ENCODE results near the gene TPPP2.

TPPP2 gene

DNA sequence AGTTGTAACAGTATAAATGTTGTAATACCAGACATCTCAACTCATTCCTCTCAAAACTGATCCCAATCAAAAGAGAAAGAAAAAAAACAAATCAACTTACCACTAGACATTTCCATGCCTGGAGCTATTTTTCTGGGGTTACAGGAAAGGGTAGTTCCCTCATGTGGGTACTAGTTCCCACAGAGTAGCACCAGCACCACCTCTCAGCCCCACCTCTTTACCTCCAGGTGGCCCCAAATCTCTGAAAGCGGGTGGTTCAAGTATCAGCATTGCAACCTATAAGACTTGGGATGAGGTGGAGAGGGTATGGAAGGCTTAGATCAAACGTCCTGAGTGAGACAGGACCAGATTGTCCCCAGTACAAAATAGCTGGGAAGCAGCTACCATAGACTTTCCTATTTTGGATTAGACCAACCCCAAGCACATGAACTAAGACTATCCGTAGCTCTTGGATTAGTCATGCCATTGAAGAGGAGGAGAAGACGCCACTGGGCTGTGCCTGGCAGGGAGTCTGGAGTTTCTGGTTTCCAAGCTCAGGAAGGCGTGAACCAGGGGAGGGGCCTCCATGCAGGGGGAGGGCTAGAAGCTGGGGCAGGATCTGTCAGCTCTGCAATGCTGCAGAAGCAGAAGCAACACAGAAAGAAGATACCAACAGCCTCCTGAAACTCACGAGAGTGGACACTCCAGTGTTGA, 31.2 kb upstream of the TPPP2 start, which contains the start of gene SLC39A2:
Gene SLC39A2 (plus strand): TSS at position 620 of the 693 bp plus-strand sequence. CDS start 154 bp downstream, outside the sequence.
- peak; percentile 69 for ATAC-seq
- no peak for TF ChIP-seq ZC3H10 (CRISPR knock-in tag; IDR thresholded peaks at IDR 0.05)
- TF ChIP-seq CSDC2 (CRISPR knock-in tag; IDR thresholded peaks at IDR 0.05): no peak
- TF ChIP-seq ZNF565 (CRISPR knock-in tag; conservative IDR thresholded peaks at IDR 0.05; ENCODE audit: low read depth): no peak
- TF ChIP-seq ZNF70 (CRISPR knock-in tag; IDR thresholded peaks at IDR 0.05): no peak
- no peak for TF ChIP-seq TCF4 (CRISPR knock-in tag; IDR thresholded peaks at IDR 0.05; ENCODE audit: borderline replicate concordance)
- TF ChIP-seq, protein P1, sequence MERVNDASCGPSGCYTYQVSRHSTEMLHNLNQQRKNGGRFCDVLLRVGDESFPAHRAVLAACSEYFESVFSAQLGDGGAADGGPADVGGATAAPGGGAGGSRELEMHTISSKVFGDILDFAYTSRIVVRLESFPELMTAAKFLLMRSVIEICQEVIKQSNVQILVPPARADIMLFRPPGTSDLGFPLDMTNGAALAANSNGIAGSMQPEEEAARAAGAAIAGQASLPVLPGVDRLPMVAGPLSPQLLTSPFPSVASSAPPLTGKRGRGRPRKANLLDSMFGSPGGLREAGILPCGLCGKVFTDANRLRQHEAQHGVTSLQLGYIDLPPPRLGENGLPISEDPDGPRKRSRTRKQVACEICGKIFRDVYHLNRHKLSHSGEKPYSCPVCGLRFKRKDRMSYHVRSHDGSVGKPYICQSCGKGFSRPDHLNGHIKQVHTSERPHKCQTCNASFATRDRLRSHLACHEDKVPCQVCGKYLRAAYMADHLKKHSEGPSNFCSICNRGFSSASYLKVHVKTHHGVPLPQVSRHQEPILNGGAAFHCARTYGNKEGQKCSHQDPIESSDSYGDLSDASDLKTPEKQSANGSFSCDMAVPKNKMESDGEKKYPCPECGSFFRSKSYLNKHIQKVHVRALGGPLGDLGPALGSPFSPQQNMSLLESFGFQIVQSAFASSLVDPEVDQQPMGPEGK (CRISPR knock-in tag; IDR thresholded peaks at IDR 0.05; ENCODE audit: borderline replicate concordance): no peak
- no peak for TF ChIP-seq PPARA (CRISPR knock-in tag; IDR thresholded peaks at IDR 0.05; ENCODE audit: borderline replicate concordance)
- TF ChIP-seq ARNTL (CRISPR knock-in tag; IDR thresholded peaks at IDR 0.05; ENCODE audit: borderline replicate concordance, low read depth): no peak
- TF ChIP-seq SNAI2 (CRISPR knock-in tag; IDR thresholded peaks at IDR 0.05): no peak
- TF ChIP-seq, protein P2, sequence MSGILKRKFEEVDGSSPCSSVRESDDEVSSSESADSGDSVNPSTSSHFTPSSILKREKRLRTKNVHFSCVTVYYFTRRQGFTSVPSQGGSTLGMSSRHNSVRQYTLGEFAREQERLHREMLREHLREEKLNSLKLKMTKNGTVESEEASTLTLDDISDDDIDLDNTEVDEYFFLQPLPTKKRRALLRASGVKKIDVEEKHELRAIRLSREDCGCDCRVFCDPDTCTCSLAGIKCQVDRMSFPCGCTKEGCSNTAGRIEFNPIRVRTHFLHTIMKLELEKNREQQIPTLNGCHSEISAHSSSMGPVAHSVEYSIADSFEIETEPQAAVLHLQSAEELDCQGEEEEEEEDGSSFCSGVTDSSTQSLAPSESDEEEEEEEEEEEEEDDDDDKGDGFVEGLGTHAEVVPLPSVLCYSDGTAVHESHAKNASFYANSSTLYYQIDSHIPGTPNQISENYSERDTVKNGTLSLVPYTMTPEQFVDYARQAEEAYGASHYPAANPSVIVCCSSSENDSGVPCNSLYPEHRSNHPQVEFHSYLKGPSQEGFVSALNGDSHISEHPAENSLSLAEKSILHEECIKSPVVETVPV (CRISPR knock-in tag; IDR thresholded peaks at IDR 0.05): no peak
- no peak for TF ChIP-seq BACH2 (CRISPR knock-in tag; IDR thresholded peaks at IDR 0.05; ENCODE audit: borderline replicate concordance)

DNA sequence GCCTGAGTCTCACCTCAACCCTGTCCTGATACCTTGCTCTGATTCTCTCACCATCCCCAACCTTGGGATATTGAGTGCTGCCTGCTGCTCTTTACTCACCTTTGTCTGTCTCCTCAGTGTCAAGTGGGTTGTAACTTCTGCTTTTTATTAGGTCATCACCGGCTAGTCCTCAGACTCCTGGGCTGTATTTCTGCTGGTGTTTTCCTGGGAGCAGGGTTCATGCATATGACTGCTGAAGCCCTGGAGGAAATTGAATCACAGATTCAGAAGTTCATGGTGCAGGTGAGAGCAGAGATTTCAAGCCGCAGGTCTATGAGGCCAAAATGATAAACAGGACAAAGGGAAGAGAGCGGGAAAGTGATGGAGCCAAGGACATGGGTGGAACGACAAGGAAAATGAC, 30.4 kb upstream of the TPPP2 start:
- ATAC-seq: no peak; the same call in 2 of the 3 replicates
- TF ChIP-seq ESRRG (CRISPR knock-in tag; IDR thresholded peaks at IDR 0.05) (no peak), ZNF70 (CRISPR knock-in tag; IDR thresholded peaks at IDR 0.05) (no peak)
- TF ChIP-seq, protein P3, sequence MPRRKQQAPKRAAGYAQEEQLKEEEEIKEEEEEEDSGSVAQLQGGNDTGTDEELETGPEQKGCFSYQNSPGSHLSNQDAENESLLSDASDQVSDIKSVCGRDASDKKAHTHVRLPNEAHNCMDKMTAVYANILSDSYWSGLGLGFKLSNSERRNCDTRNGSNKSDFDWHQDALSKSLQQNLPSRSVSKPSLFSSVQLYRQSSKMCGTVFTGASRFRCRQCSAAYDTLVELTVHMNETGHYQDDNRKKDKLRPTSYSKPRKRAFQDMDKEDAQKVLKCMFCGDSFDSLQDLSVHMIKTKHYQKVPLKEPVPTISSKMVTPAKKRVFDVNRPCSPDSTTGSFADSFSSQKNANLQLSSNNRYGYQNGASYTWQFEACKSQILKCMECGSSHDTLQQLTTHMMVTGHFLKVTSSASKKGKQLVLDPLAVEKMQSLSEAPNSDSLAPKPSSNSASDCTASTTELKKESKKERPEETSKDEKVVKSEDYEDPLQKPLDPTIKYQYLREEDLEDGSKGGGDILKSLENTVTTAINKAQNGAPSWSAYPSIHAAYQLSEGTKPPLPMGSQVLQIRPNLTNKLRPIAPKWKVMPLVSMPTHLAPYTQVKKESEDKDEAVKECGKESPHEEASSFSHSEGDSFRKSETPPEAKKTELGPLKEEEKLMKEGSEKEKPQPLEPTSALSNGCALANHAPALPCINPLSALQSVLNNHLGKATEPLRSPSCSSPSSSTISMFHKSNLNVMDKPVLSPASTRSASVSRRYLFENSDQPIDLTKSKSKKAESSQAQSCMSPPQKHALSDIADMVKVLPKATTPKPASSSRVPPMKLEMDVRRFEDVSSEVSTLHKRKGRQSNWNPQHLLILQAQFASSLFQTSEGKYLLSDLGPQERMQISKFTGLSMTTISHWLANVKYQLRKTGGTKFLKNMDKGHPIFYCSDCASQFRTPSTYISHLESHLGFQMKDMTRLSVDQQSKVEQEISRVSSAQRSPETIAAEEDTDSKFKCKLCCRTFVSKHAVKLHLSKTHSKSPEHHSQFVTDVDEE (CRISPR knock-in tag; IDR thresholded peaks at IDR 0.05): no peak

DNA sequence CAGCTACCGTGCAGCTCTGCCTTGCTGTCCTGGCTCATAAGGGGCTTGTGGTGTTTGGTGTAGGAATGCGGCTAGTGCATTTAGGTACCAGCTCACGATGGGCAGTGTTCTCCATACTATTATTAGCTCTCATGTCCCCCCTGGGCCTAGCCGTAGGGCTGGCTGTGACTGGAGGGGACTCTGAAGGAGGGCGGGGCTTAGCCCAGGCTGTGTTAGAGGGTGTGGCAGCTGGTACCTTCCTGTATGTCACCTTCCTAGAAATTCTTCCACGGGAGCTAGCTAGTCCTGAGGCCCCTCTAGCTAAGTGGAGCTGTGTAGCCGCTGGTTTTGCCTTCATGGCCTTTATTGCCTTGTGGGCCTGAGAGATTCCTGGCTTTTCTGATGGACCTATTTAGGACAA, 28.8 kb upstream of the TPPP2 start:
- ATAC-seq: no peak
- TF ChIP-seq, protein P1 (CRISPR knock-in tag; IDR thresholded peaks at IDR 0.05; ENCODE audit: borderline replicate concordance): no peak
- TF ChIP-seq, protein P2 (CRISPR knock-in tag; IDR thresholded peaks at IDR 0.05): no peak
- TF ChIP-seq ZNF70 (CRISPR knock-in tag; IDR thresholded peaks at IDR 0.05) (no peak), TCF4 (CRISPR knock-in tag; IDR thresholded peaks at IDR 0.05; ENCODE audit: borderline replicate concordance) (no peak), ZFP3 (CRISPR knock-in tag; IDR thresholded peaks at IDR 0.05) (no peak), ZNF565 (CRISPR knock-in tag; conservative IDR thresholded peaks at IDR 0.05; ENCODE audit: low read depth) (no peak), OSR1 (CRISPR knock-in tag; IDR thresholded peaks at IDR 0.05) (no peak), ISL1 (CRISPR knock-in tag; IDR thresholded peaks at IDR 0.05) (no peak), BACH2 (CRISPR knock-in tag; IDR thresholded peaks at IDR 0.05; ENCODE audit: borderline replicate concordance) (no peak), RARB (CRISPR knock-in tag; IDR thresholded peaks at IDR 0.05) (no peak), ESRRG (CRISPR knock-in tag; IDR thresholded peaks at IDR 0.05) (no peak), ZNF8 (CRISPR knock-in tag; IDR thresholded peaks at IDR 0.05) (no peak), ARNTL (CRISPR knock-in tag; IDR thresholded peaks at IDR 0.05; ENCODE audit: borderline replicate concordance, low read depth) (no peak), SNAI2 (CRISPR knock-in tag; IDR thresholded peaks at IDR 0.05) (no peak)
- TF ChIP-seq, protein P4, sequence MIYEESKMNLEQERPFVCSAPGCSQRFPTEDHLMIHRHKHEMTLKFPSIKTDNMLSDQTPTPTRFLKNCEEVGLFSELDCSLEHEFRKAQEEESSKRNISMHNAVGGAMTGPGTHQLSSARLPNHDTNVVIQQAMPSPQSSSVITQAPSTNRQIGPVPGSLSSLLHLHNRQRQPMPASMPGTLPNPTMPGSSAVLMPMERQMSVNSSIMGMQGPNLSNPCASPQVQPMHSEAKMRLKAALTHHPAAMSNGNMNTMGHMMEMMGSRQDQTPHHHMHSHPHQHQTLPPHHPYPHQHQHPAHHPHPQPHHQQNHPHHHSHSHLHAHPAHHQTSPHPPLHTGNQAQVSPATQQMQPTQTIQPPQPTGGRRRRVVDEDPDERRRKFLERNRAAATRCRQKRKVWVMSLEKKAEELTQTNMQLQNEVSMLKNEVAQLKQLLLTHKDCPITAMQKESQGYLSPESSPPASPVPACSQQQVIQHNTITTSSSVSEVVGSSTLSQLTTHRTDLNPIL (CRISPR knock-in tag; IDR thresholded peaks at IDR 0.05; ENCODE audit: low read depth): no peak
- TF ChIP-seq, protein P3 (CRISPR knock-in tag; IDR thresholded peaks at IDR 0.05): no peak
- TF ChIP-seq, protein P5, sequence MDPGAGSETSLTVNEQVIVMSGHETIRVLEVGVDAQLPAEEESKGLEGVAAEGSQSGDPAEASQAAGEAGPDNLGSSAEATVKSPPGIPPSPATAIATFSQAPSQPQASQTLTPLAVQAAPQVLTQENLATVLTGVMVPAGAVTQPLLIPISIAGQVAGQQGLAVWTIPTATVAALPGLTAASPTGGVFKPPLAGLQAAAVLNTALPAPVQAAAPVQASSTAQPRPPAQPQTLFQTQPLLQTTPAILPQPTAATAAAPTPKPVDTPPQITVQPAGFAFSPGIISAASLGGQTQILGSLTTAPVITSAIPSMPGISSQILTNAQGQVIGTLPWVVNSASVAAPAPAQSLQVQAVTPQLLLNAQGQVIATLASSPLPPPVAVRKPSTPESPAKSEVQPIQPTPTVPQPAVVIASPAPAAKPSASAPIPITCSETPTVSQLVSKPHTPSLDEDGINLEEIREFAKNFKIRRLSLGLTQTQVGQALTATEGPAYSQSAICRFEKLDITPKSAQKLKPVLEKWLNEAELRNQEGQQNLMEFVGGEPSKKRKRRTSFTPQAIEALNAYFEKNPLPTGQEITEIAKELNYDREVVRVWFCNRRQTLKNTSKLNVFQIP (CRISPR knock-in tag; IDR thresholded peaks at IDR 0.05; ENCODE audit: borderline replicate concordance, low read depth): no peak

Measured in SK-N-SH treated with all-trans-retinoic acid at 6 μM for 48 hours (cell line).